Panc1 (cell line): ENCODE measurements around the gene ARHGEF38. TPM values are rescaled to one million over a fixed set of nuclear protein-coding genes. Genes with fewer than 3 reads are reported as not detected.

ENCODE experiments used
- ATAC-seq: fragments of 200-7000 bp; cut with Tn5 transposase; 2 replicates; pipeline ENCODE4 v1.9.1; 2020; ENCODE audit warnings: mild to moderate bottlenecking, moderate library complexity
- BruUV-seq: library from RNA; stranded (reverse); fragments of 400-500 nt; replicated peaks from 2 replicates; lab custom pipeline; 2021; lab: Mats Ljungman, UMichigan
- CTCF ChIA-PET: fragments of 300-600 bp; sonication (Branson Sonifier 250); formaldehyde crosslinking; loops from one replicate; lab custom pipeline; 2022; ENCODE audit warnings: antibody characterized with exemption; lab: Charles Lee
- POLR2A ChIA-PET: fragments of 300-600 bp; sonication (Branson Sonifier 250); formaldehyde crosslinking; loops from one replicate; lab custom pipeline; 2022; ENCODE audit warnings: antibody characterized with exemption; lab: Charles Lee
- DNase-seq: peaks from one replicate; pipeline ENCODE4 v3.0.0-alpha.2; 2010; ENCODE audit warnings: low read depth, low spot score
- H3K27ac ChIP-seq: 2 replicates; pipeline ENCODE4 v1.5.1; 2011; ENCODE audit warnings: mild to moderate bottlenecking, low read length, inconsistent platforms
- H3K27me3 ChIP-seq: fragments of 200-500 bp; sonication (Bioruptor generic); 2 replicates; pipeline ENCODE4 v1.6.0; 2014; ENCODE audit warnings: low read length, inconsistent platforms; ENCODE audit not compliant: control insufficient read depth, insufficient read depth
- H3K36me3 ChIP-seq: fragments of 200-500 bp; sonication (Bioruptor generic); 2 replicates; pipeline ENCODE4 v1.5.1; 2014; ENCODE audit warnings: inconsistent platforms, mild to moderate bottlenecking, low read length, moderate library complexity; ENCODE audit not compliant: control insufficient read depth, insufficient read depth
- H3K4me1 ChIP-seq: 2 replicates; pipeline ENCODE4 v1.5.1; 2011; ENCODE audit warnings: inconsistent platforms, mild to moderate bottlenecking, low read length, moderate library complexity; ENCODE audit not compliant: control insufficient read depth, insufficient read depth
- H3K4me3 ChIP-seq, 2 experiments: 2 replicates each; pipeline ENCODE4 v1.5.1; 2011 to 2012; ENCODE audit warnings: low read depth in 2 of 2, low read length in 2 of 2, mild to moderate bottlenecking in 2 of 2, inconsistent platforms in 1 of 2, moderate library complexity in 1 of 2
- H3K9me3 ChIP-seq: fragments of 200-500 bp; sonication (Bioruptor generic); 2 replicates; pipeline ENCODE4 v1.5.1; 2014; ENCODE audit warnings: low read depth, mild to moderate bottlenecking, inconsistent platforms, low read length, moderate library complexity; ENCODE audit not compliant: control insufficient read depth, insufficient read depth
- POLR2AphosphoS5 ChIP-seq: IDR thresholded peaks from 2 replicates; pipeline ENCODE4 v1.6.1; 2012; ENCODE audit warnings: mild to moderate bottlenecking, low read depth, low read length, moderate library complexity
- SIN3A ChIP-seq: IDR thresholded peaks from 2 replicates; pipeline ENCODE4 v1.6.1; 2012; ENCODE audit warnings: low read depth, mild to moderate bottlenecking, low read length, moderate library complexity, borderline replicate concordance; ENCODE audit not compliant: insufficient read depth
- TCF7L2 ChIP-seq: IDR thresholded peaks from 2 replicates; pipeline ENCODE4 v1.6.1; 2011; ENCODE audit warnings: mild to moderate bottlenecking, low read depth, low read length, inconsistent platforms
- in situ Hi-C: cut with HindIII; loops from 2 replicates; pipeline ENCODE4 v1.10.0; 2016; ENCODE audit warnings: low sequenced_read_pairs, low pct_unique_long_range_greater_than_20kb
- intact Hi-C: fragments of 100-400 bp; cut with micrococcal nuclease; formaldehyde crosslinking; loops from one replicate; pipeline ENCODE4 v1.10.0; 2022; ENCODE audit not compliant: unreplicated experiment
- total RNA-seq: library from RNA; stranded (reverse); gene quantifications from one replicate; pipeline ENCODE4 v1.2.1, GENCODE V29; 2021; ENCODE audit not compliant: unreplicated experiment
- TF ChIP-seq, protein P1 (sequence below), 2 experiments: IDR thresholded peaks; 2 replicates each; pipeline ENCODE4 v1.6.1; 2011 to 2012; ENCODE audit warnings: low read depth in 2 of 2, control low read depth in 1 of 2, low read length in 1 of 2, mild to moderate bottlenecking in 1 of 2, moderate library complexity in 1 of 2; ENCODE audit not compliant: insufficient read depth in 1 of 2
- TF ChIP-seq, protein P2 (sequence below): fragments of 450-650 bp; IDR thresholded peaks from 2 replicates; pipeline ENCODE4 v1.5.1; 2017; ENCODE audit warnings: mild to moderate bottlenecking

The ARHGEF38 gene
- total RNA-seq, 1 experiment from 2014 or later = not detected

DNA sequence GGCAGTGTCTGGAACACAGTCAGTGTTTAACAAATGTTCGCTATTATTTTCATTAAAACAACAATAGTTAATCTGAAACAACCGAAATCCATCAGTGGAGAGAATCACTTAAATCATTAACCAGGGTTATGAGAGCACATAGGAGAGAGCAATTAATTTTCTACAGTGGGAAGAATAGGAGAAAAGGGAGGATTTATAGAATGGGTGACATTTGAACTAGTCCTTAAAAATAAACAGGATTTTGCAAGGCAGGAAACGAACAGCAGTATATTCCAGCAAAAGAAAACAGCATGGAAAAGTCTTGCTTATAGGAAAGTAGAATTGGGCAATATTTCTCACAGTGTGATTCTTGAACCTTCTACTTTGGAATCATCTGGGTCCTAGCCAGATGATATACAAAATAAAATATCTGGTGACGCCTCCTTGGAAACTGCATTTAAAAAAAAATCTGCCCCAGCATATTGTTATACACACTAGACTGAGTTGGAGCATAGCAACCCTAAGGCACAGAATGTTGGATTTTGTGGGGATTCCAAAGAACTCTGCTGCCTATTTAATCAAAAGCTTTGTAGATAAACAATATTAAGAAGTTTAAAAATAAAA is 100.0 kb downstream of the ARHGEF38 start:
- POLR2A ChIA-PET = no interaction called here
- Histone ChIP-seq H3K4me3 (no peak overlapping the region), H3K27me3 (no peaks in the 10 kb centered on the region; the same call in 1 of the 2 replicates), H3K4me1 (no peaks in the 10 kb centered on the region), H3K27ac (no peak overlapping the region), H3K9me3 (no peaks in the 10 kb centered on the region), H3K36me3 (no peaks in the 10 kb centered on the region)
- no peak for TF ChIP-seq SIN3A
- no peak for TF ChIP-seq POLR2AphosphoS5
- TF ChIP-seq, protein P1, sequence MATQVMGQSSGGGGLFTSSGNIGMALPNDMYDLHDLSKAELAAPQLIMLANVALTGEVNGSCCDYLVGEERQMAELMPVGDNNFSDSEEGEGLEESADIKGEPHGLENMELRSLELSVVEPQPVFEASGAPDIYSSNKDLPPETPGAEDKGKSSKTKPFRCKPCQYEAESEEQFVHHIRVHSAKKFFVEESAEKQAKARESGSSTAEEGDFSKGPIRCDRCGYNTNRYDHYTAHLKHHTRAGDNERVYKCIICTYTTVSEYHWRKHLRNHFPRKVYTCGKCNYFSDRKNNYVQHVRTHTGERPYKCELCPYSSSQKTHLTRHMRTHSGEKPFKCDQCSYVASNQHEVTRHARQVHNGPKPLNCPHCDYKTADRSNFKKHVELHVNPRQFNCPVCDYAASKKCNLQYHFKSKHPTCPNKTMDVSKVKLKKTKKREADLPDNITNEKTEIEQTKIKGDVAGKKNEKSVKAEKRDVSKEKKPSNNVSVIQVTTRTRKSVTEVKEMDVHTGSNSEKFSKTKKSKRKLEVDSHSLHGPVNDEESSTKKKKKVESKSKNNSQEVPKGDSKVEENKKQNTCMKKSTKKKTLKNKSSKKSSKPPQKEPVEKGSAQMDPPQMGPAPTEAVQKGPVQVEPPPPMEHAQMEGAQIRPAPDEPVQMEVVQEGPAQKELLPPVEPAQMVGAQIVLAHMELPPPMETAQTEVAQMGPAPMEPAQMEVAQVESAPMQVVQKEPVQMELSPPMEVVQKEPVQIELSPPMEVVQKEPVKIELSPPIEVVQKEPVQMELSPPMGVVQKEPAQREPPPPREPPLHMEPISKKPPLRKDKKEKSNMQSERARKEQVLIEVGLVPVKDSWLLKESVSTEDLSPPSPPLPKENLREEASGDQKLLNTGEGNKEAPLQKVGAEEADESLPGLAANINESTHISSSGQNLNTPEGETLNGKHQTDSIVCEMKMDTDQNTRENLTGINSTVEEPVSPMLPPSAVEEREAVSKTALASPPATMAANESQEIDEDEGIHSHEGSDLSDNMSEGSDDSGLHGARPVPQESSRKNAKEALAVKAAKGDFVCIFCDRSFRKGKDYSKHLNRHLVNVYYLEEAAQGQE (IDR thresholded peaks at IDR 0.05; ENCODE audit: insufficient read depth in 1 of 2, low read depth in 2 of 2, low read length in 1 of 2) = no peak
- TF ChIP-seq TCF7L2 = no peak
- in situ Hi-C loops = no loop called here
- no TSS peak for BruUV-seq
- intact Hi-C loops = loop anchor here (10.0 kb wide), 1 partner anchor 118 kb away; no protein-coding TSS in a partner anchor
- no peak for DNase-seq
- no peak for ATAC-seq
- CTCF ChIA-PET = no interaction called here

DNA sequence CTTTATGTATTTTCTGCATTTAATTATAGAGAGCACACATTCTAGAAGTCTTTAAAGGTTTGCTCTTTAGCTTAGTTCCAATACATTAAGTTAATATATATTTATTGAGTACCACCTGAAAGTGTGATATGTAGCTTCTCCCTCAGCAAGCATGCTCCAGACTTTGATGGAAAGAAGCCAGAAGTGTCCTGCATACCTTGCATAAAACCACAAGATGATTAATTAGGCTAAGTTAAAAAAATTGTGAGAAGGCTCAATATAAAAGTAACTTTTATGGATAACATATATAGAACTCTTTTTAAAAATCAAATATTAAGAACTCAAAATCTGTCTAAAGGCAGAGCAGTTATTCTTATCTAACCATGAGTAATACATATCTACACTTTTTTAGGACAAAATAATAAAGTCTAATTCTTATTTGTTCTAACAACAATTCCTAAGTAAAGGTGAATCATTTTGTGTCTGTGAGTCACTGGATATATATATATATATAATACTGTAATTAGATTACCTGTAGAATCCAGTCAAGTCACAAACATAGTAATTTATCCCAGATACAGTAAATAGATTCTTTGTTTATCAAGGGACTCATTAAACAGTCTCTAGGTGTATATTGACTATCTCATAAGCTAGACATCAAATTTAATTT is 104.8 kb downstream of the ARHGEF38 start:
- TF ChIP-seq SIN3A (no peak), TCF7L2 (no peak), POLR2AphosphoS5 (no peak)
- TF ChIP-seq, protein P1 (IDR thresholded peaks at IDR 0.05; ENCODE audit: insufficient read depth in 1 of 2, low read depth in 2 of 2, low read length in 1 of 2) = no peak
- TF ChIP-seq, protein P2, sequence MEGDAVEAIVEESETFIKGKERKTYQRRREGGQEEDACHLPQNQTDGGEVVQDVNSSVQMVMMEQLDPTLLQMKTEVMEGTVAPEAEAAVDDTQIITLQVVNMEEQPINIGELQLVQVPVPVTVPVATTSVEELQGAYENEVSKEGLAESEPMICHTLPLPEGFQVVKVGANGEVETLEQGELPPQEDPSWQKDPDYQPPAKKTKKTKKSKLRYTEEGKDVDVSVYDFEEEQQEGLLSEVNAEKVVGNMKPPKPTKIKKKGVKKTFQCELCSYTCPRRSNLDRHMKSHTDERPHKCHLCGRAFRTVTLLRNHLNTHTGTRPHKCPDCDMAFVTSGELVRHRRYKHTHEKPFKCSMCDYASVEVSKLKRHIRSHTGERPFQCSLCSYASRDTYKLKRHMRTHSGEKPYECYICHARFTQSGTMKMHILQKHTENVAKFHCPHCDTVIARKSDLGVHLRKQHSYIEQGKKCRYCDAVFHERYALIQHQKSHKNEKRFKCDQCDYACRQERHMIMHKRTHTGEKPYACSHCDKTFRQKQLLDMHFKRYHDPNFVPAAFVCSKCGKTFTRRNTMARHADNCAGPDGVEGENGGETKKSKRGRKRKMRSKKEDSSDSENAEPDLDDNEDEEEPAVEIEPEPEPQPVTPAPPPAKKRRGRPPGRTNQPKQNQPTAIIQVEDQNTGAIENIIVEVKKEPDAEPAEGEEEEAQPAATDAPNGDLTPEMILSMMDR = no peak
- no peaks in the 10 kb centered on the region for H3K4me1 ChIP-seq
- no peaks in the 10 kb centered on the region for H3K9me3 ChIP-seq
- no TSS peak for BruUV-seq
- H3K27me3 ChIP-seq = no peaks in the 10 kb centered on the region; the same call in 1 of the 2 replicates
- in situ Hi-C loops (no loop called here), intact Hi-C loops (loop anchor here (10.0 kb wide), 1 partner anchor 122 kb away; no protein-coding TSS in a partner anchor)
- H3K4me3 ChIP-seq = no peak overlapping the region
- DNase-seq (no peak), ATAC-seq (no peak)
- ChIA-PET POLR2A (no interaction called here), CTCF (no interaction called here)
- H3K27ac ChIP-seq = no peak overlapping the region
- no peaks in the 10 kb centered on the region; the same call in 1 of the 2 replicates for H3K36me3 ChIP-seq
